Endothelial cell of umbilical vein (primary cell): ENCODE results near the gene CFAP43. TPM values are rescaled to one million over a fixed set of nuclear protein-coding genes. Genes with fewer than 3 reads are reported as not detected.

Experiments used
- BruUV-seq: library from RNA; stranded (reverse); fragments of 400-500 nt; replicated peaks from 2 replicates; lab custom pipeline; 2021; lab: Mats Ljungman, UMichigan
- CTCF ChIA-PET: fragments of 300-600, 350-600 bp; sonication (Branson Sonifier 250); formaldehyde crosslinking; loops from one replicate; lab custom pipeline; 2021; ENCODE audit warnings: antibody characterized with exemption, inconsistent platforms; lab: Charles Lee
- POLR2A ChIA-PET: fragments of 300-600, 350-600 bp; sonication (Branson Sonifier 250); formaldehyde crosslinking; loops from one replicate; lab custom pipeline; 2021; ENCODE audit warnings: antibody characterized with exemption, inconsistent platforms; lab: Charles Lee
- DNase-seq: peaks from one replicate; pipeline ENCODE4 v3.0.0-alpha.2; 2011; ENCODE audit warnings: low read depth, low spot score
- FAIRE-seq: peaks from 2 replicates; lab custom pipeline; 2011; peaks lifted over from hg19 to GRCh38; lab: Jason Lieb, UNC
- H2AFZ ChIP-seq: 2 replicates; pipeline ENCODE4 v1.6.0; 2012; ENCODE audit warnings: low read depth, low read length, control low read depth, inconsistent platforms
- H3K27ac ChIP-seq: 2 replicates; pipeline ENCODE4 v1.5.1; 2011; ENCODE audit warnings: low read depth, mild to moderate bottlenecking, control low read depth, low read length, moderate library complexity; ENCODE audit not compliant: insufficient read depth
- H3K27me3 ChIP-seq, 2 experiments: 2 replicates each; pipeline versions ENCODE4 v1.6.0 to v1.6.1; 2011; ENCODE audit warnings: low read length in 2 of 2, mixed read lengths in 1 of 2; ENCODE audit not compliant: control insufficient read depth in 2 of 2, insufficient read depth in 2 of 2
- H3K36me3 ChIP-seq, 2 experiments: 2 replicates in 1 of 2; 3 replicates in 1 of 2; pipeline ENCODE4 v1.5.1; 2011; ENCODE audit warnings: low read length in 2 of 2, mild to moderate bottlenecking in 1 of 2, moderate library complexity in 1 of 2; ENCODE audit not compliant: control insufficient read depth in 2 of 2, insufficient read depth in 2 of 2; ENCODE audit errors: extremely low read depth in 1 of 2
- H3K4me1 ChIP-seq: 3 replicates; pipeline ENCODE4 v1.5.1; 2011; ENCODE audit warnings: mild to moderate bottlenecking, low read length; ENCODE audit not compliant: control insufficient read depth, insufficient read depth; ENCODE audit errors: extremely low read depth
- H3K4me2 ChIP-seq: 2 replicates; pipeline ENCODE4 v1.6.1; 2011; ENCODE audit warnings: low read length, control low read depth, mixed read lengths; ENCODE audit not compliant: insufficient read depth
- H3K4me3 ChIP-seq, 3 experiments: fragments of 200-600 bp in 1 of 3; sonication (generic), shearing (Covaris generic) in 1 of 3; replicated peaks in 1 of 3; 2 replicates each; pipeline ENCODE4 v1.5.1; 2011 to 2016; ENCODE audit warnings: control low read depth in 3 of 3, low read length in 3 of 3, mild to moderate bottlenecking in 2 of 3, inconsistent platforms in 1 of 3, low read depth in 1 of 3, moderate library complexity in 1 of 3; ENCODE audit not compliant: insufficient read depth in 1 of 3
- H3K79me2 ChIP-seq: 2 replicates; pipeline ENCODE4 v1.6.0; 2012; ENCODE audit warnings: low read length, inconsistent platforms; ENCODE audit not compliant: control insufficient read depth, insufficient read depth
- H3K9ac ChIP-seq: replicated peaks from 2 replicates; pipeline ENCODE3; 2011; ENCODE audit warnings: low read length, control low read depth; ENCODE audit not compliant: insufficient read depth; ENCODE audit errors: extremely low read depth
- H3K9me1 ChIP-seq: replicated peaks from 3 replicates; pipeline ENCODE4 v1.6.0; 2011; ENCODE audit warnings: mild to moderate bottlenecking, low read length; ENCODE audit not compliant: control insufficient read depth, insufficient read depth; ENCODE audit errors: extremely low read depth
- H3K9me3 ChIP-seq: replicated peaks from 2 replicates; pipeline ENCODE4 v1.5.1; 2012; ENCODE audit warnings: low read length, inconsistent platforms; ENCODE audit not compliant: control insufficient read depth, insufficient read depth
- H4K20me1 ChIP-seq: replicated peaks from 2 replicates; pipeline ENCODE3; 2011; ENCODE audit warnings: mild to moderate bottlenecking, low read length; ENCODE audit not compliant: control insufficient read depth, insufficient read depth; ENCODE audit errors: extremely low read depth
- EZH2 ChIP-seq: IDR thresholded peaks from 2 replicates; pipeline ENCODE4 v1.6.1; 2012; ENCODE audit warnings: borderline replicate concordance, low read depth, mild to moderate bottlenecking, moderate library complexity, low read length, inconsistent platforms; ENCODE audit not compliant: severe bottlenecking
- FOS ChIP-seq: IDR thresholded peaks from 2 replicates; pipeline ENCODE4 v1.6.1; 2011; ENCODE audit warnings: mild to moderate bottlenecking, low read length, moderate library complexity, borderline replicate concordance; ENCODE audit not compliant: insufficient read depth
- GATA2 ChIP-seq: IDR thresholded peaks from 2 replicates; pipeline ENCODE4 v1.7.0; 2011; ENCODE audit warnings: low read depth, mild to moderate bottlenecking, moderate library complexity, mixed read lengths, low read length; ENCODE audit not compliant: insufficient read length, insufficient read depth
- JUN ChIP-seq: IDR thresholded peaks from 2 replicates; pipeline ENCODE4 v1.6.1; 2011; ENCODE audit warnings: borderline replicate concordance, low read depth; ENCODE audit not compliant: insufficient read length, insufficient read depth
- MYC ChIP-seq: IDR thresholded peaks from one replicate; pipeline ENCODE4 v1.6.1; 2011; ENCODE audit warnings: mild to moderate bottlenecking, low read depth, low read length
- POLR2A ChIP-seq: IDR thresholded peaks from 2 replicates; pipeline ENCODE4 v1.6.1; 2012; ENCODE audit warnings: low read depth, mild to moderate bottlenecking, control low read depth, low read length
- POLR2AphosphoS5 ChIP-seq: IDR thresholded peaks from 2 replicates; pipeline ENCODE4 v1.6.1; 2012; ENCODE audit warnings: low read depth, mild to moderate bottlenecking, control low read depth, low read length, moderate library complexity; ENCODE audit not compliant: insufficient read depth
- dilution Hi-C: fragments of 300-500 bp; cut with MboI; formaldehyde crosslinking; loops from one replicate; pipeline ENCODE4 v1.15.0; 2019; ENCODE audit warnings: low sequenced_read_pairs; ENCODE audit not compliant: extremely low pct_ligation_motif_present
- intact Hi-C: fragments of 100-400 bp; cut with micrococcal nuclease; formaldehyde crosslinking; loops from one replicate; pipeline ENCODE4 v1.10.0; 2022
- polyA plus RNA-seq, 4 experiments: library from polyadenylated mRNA; depleted of rRNA in 3 of 4; stranded (reverse) in 3 of 4; unstranded in 1 of 4; fragments of >200 nt; gene quantifications; 2 replicates each; pipeline versions ENCODE4 v1.2.1 to v1.2.3, GENCODE V29; 2011 to 2012; ENCODE audit warnings: missing spikeins in 1 of 4
- total RNA-seq: library from RNA; stranded (reverse); gene quantifications from 2 replicates; pipeline ENCODE4 v1.2.3, GENCODE V29; 2021
- TF ChIP-seq, protein P1 (sequence below), 2 donors: IDR thresholded peaks; 1 replicate in 1 of 2; 2 replicates in 1 of 2; pipeline ENCODE4 v1.5.1; 2011; ENCODE audit warnings: low read length in 2 of 2, mild to moderate bottlenecking in 2 of 2, moderate library complexity in 2 of 2, control low read depth in 1 of 2, inconsistent platforms in 1 of 2, low read depth in 1 of 2; ENCODE audit not compliant: insufficient read depth in 1 of 2; ENCODE audit errors: extremely low read depth in 1 of 2
- TF ChIP-seq, protein P2 (sequence below): IDR thresholded peaks from 2 replicates; pipeline ENCODE4 v1.6.1; 2011; ENCODE audit not compliant: insufficient read depth, insufficient read length

CFAP43 gene
- total and polyA plus RNA-seq, 2 donors (not counting 3 experiments of a cell fraction or from before 2014, with no cell fraction given): 0.04 TPM; not detected in 1

GRCh38 chr10:104267721-104268404, 35.7 kb upstream of the CFAP43 start:
- Histone ChIP-seq H3K9me1 (no peaks in the 10 kb centered on the region), H3K4me2 (peak overlapping the region; percentile 69), H3K9me3 (no peaks in the 10 kb centered on the region), H3K27me3 (no peaks in the 10 kb centered on the region), H3K4me1 (peaks cover 10% of the 10 kb centered on the region), H2AFZ (no peak overlapping the region), H3K27ac (peak overlapping the region; percentile 84), H3K79me2 (peaks cover 37% of the 10 kb centered on the region), H4K20me1 (no peaks in the 10 kb centered on the region), H3K36me3 (peaks cover 9 to 21% of the 10 kb centered on the region in 2 experiments), H3K9ac (peak overlapping the region; percentile 84), H3K4me3 (peak overlapping the region in 2 of 3 experiments; percentile 43 to 83)
- FAIRE-seq: no peak
- dilution Hi-C loops (no loop called here), intact Hi-C loops (no loop called here)
- DNase-seq: no peak
- CTCF ChIA-PET: interaction anchor here (0.9 to 1.2 kb wide), 2 partner anchors 8 to 26 kb away, joined by 3 read pairs; no protein-coding TSS in a partner anchor
- POLR2A ChIA-PET: interaction anchor here (2.2 kb wide), 1 partner anchor 12 kb away, joined by 9 read pairs; no protein-coding TSS in a partner anchor
- TF ChIP-seq GATA2 (no peak), JUN (no peak), POLR2A (no peak), POLR2AphosphoS5 (no peak), MYC (no peak), FOS (no peak), EZH2 (no peak)
- TF ChIP-seq, protein P1, sequence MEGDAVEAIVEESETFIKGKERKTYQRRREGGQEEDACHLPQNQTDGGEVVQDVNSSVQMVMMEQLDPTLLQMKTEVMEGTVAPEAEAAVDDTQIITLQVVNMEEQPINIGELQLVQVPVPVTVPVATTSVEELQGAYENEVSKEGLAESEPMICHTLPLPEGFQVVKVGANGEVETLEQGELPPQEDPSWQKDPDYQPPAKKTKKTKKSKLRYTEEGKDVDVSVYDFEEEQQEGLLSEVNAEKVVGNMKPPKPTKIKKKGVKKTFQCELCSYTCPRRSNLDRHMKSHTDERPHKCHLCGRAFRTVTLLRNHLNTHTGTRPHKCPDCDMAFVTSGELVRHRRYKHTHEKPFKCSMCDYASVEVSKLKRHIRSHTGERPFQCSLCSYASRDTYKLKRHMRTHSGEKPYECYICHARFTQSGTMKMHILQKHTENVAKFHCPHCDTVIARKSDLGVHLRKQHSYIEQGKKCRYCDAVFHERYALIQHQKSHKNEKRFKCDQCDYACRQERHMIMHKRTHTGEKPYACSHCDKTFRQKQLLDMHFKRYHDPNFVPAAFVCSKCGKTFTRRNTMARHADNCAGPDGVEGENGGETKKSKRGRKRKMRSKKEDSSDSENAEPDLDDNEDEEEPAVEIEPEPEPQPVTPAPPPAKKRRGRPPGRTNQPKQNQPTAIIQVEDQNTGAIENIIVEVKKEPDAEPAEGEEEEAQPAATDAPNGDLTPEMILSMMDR (IDR thresholded peaks at IDR 0.05; ENCODE audit: extremely low read depth in 1 of 2, insufficient read depth in 1 of 2, low read depth in 1 of 2, low read length in 2 of 2): no peak
- TF ChIP-seq, protein P2, sequence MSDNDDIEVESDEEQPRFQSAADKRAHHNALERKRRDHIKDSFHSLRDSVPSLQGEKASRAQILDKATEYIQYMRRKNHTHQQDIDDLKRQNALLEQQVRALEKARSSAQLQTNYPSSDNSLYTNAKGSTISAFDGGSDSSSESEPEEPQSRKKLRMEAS: no peak
- BruUV-seq: no TSS peak
